ENCODE data around the gene TMEM258. TPM values are rescaled to one million over a fixed set of nuclear protein-coding genes. Genes with fewer than 3 reads are reported as not detected.

TMEM258 gene
- total and polyA plus RNA-seq, 2 donors (not counting 3 experiments of a cell fraction or from before 2014, with no cell fraction given) = 140 to 534 TPM

DNA sequence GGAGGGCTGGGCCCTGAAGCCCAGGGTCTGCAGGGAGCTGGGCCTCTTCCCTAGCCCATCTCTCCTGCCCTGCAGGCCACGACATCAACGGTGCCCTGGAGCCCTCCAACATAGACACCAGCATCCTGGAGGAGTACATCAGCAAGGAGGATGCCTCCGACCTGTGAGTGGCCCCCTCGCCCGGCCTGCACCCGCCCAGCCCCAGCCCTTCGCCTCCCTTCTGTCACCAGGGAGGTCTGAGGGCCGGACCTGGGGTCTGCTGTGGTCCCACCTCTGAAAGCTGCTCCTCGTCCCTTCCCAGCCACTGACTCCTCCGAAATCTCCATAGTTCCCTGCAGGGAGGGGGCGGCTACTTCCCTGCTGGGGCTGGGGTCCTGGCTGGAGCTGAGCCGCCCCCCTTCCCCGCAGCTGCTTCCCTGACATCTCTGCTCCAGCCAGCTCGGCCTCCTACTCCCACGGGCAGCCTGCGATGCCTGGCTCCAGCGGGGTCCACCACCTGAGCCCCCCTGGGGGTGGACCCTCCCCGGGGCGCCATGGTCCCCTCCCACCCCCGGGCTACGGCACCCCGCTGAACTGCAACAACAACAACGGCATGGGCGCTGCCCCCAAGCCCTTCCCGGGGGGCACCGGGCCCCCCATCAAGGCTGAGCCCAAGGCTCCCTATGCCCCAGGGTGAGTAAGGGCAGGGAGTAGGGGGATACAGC is 26.7 kb downstream of the TMEM258 start:
- no peak overlapping the region for H3K9ac ChIP-seq (replicated peaks; ENCODE audit: extremely low read depth, insufficient read depth, low read length)
- no peak overlapping the region for H3K4me3 ChIP-seq (replicated peaks in 1 of 3; ENCODE audit: insufficient read depth in 1 of 3, low read depth in 1 of 3, low read length in 3 of 3)
- ChIA-PET CTCF (interaction anchor here (1.0 to 5.4 kb wide), 3 partner anchors 18 to 316 kb away, joined by 3 to 29 read pairs (median 6); no protein-coding TSS in a partner anchor), POLR2A (no interaction called here)
- H3K27me3 ChIP-seq (ENCODE audit: control insufficient read depth in 2 of 2, insufficient read depth in 2 of 2, low read length in 2 of 2) = peaks cover 0 to 2% of the 10 kb centered on the region in 2 experiments
- no peaks in the 10 kb centered on the region for H3K9me3 ChIP-seq (replicated peaks; ENCODE audit: control insufficient read depth, insufficient read depth, low read length)
- intact Hi-C loops (cut with micrococcal nuclease) (no loop called here), dilution Hi-C loops (cut with MboI; ENCODE audit: extremely low pct_ligation_motif_present, low sequenced_read_pairs) (no loop called here)
- H3K9me1 ChIP-seq (replicated peaks; ENCODE audit: control insufficient read depth, extremely low read depth, insufficient read depth, low read length) = no peaks in the 10 kb centered on the region
- H3K27ac ChIP-seq (ENCODE audit: insufficient read depth, low read depth, low read length) = no peak overlapping the region
- H4K20me1 ChIP-seq (replicated peaks; ENCODE audit: control insufficient read depth, extremely low read depth, insufficient read depth, low read length) = no peaks in the 10 kb centered on the region
- no TSS peak for BruUV-seq (replicated peaks)
- H3K4me2 ChIP-seq (ENCODE audit: insufficient read depth, low read length) = no peak overlapping the region
- TF ChIP-seq, protein P1, sequence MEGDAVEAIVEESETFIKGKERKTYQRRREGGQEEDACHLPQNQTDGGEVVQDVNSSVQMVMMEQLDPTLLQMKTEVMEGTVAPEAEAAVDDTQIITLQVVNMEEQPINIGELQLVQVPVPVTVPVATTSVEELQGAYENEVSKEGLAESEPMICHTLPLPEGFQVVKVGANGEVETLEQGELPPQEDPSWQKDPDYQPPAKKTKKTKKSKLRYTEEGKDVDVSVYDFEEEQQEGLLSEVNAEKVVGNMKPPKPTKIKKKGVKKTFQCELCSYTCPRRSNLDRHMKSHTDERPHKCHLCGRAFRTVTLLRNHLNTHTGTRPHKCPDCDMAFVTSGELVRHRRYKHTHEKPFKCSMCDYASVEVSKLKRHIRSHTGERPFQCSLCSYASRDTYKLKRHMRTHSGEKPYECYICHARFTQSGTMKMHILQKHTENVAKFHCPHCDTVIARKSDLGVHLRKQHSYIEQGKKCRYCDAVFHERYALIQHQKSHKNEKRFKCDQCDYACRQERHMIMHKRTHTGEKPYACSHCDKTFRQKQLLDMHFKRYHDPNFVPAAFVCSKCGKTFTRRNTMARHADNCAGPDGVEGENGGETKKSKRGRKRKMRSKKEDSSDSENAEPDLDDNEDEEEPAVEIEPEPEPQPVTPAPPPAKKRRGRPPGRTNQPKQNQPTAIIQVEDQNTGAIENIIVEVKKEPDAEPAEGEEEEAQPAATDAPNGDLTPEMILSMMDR (IDR thresholded peaks at IDR 0.05; ENCODE audit: extremely low read depth in 1 of 2, insufficient read depth in 1 of 2, low read depth in 1 of 2, low read length in 2 of 2) = no peak
- TF ChIP-seq POLR2AphosphoS5 (IDR thresholded peaks at IDR 0.05; ENCODE audit: insufficient read depth, low read depth, low read length) = no peak
- TF ChIP-seq MYC (IDR thresholded peaks at IDR 0.05; ENCODE audit: low read depth, low read length) = no peak
- no peak for TF ChIP-seq EZH2 (IDR thresholded peaks at IDR 0.05; ENCODE audit: borderline replicate concordance, low read depth, low read length, severe bottlenecking)
- no peak for TF ChIP-seq JUN (IDR thresholded peaks at IDR 0.05; ENCODE audit: borderline replicate concordance, insufficient read depth, insufficient read length, low read depth)
- TF ChIP-seq, protein P2, sequence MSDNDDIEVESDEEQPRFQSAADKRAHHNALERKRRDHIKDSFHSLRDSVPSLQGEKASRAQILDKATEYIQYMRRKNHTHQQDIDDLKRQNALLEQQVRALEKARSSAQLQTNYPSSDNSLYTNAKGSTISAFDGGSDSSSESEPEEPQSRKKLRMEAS (IDR thresholded peaks at IDR 0.05; ENCODE audit: insufficient read depth, insufficient read length) = no peak
- no peak for TF ChIP-seq GATA2 (IDR thresholded peaks at IDR 0.05; ENCODE audit: insufficient read depth, insufficient read length, low read depth, low read length)
- TF ChIP-seq POLR2A (IDR thresholded peaks at IDR 0.05; ENCODE audit: low read depth, low read length) = no peak
- no peak for TF ChIP-seq FOS (IDR thresholded peaks at IDR 0.05; ENCODE audit: borderline replicate concordance, insufficient read depth, low read length)
- DNase-seq (ENCODE audit: low read depth, low spot score) (no peak), FAIRE-seq (no peak)
- no peak overlapping the region for H2AFZ ChIP-seq (ENCODE audit: low read depth, low read length)
- H3K4me1 ChIP-seq (ENCODE audit: control insufficient read depth, extremely low read depth, insufficient read depth, low read length) = no peaks in the 10 kb centered on the region
- no peaks in the 10 kb centered on the region for H3K36me3 ChIP-seq (ENCODE audit: control insufficient read depth in 2 of 2, extremely low read depth in 1 of 2, insufficient read depth in 2 of 2, low read length in 2 of 2)
- no peaks in the 10 kb centered on the region for H3K79me2 ChIP-seq (ENCODE audit: control insufficient read depth, insufficient read depth, low read length)
